Measurements from ENCODE around the gene THRA.

THRA gene

DNA sequence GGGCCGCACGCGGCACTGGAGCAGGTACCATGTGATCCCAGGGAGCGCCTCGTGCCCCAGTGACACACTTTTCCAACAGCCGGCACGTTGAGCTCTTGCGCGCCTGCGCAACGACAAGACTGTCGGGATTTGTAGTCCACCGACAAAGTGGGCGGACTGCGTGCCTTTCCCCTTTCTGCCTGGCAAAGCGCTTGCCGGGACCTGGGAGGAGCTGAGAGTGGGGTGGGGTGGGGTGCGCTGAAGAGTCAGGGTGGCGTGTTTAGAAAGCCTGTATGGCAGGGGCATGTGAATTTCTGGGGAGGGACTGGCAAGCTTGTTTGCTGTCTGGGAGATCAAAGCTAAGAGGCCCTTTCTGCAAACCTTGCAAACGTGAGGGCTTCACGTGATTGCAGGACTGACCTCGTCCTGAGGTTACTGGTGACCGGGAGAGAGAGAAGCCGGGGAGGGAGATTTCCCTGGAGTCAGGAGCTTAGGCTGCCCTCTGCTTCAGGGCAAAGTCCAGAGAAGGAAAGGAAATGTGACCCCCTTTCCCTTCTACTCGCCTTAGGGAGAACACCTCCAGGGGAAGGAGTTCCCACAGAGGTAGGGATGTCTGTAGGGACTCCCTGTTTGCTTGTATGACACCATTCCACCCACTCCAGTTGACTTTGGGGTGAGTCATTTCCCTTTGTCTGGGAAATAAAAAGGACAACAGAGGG, 38.1 kb downstream of the THRA start:
- peak overlapping the region; percentile 81 for H3K4me3 ChIP-seq (ENCODE audit: low read depth, low read length)
- DNase-seq (ENCODE audit: low read depth), result peak; percentile 96
- TF ChIP-seq, protein P1, sequence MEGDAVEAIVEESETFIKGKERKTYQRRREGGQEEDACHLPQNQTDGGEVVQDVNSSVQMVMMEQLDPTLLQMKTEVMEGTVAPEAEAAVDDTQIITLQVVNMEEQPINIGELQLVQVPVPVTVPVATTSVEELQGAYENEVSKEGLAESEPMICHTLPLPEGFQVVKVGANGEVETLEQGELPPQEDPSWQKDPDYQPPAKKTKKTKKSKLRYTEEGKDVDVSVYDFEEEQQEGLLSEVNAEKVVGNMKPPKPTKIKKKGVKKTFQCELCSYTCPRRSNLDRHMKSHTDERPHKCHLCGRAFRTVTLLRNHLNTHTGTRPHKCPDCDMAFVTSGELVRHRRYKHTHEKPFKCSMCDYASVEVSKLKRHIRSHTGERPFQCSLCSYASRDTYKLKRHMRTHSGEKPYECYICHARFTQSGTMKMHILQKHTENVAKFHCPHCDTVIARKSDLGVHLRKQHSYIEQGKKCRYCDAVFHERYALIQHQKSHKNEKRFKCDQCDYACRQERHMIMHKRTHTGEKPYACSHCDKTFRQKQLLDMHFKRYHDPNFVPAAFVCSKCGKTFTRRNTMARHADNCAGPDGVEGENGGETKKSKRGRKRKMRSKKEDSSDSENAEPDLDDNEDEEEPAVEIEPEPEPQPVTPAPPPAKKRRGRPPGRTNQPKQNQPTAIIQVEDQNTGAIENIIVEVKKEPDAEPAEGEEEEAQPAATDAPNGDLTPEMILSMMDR (IDR thresholded peaks at IDR 0.05; ENCODE audit: insufficient read depth, low read depth, low read length, missing control alignments), result no peak

DNA sequence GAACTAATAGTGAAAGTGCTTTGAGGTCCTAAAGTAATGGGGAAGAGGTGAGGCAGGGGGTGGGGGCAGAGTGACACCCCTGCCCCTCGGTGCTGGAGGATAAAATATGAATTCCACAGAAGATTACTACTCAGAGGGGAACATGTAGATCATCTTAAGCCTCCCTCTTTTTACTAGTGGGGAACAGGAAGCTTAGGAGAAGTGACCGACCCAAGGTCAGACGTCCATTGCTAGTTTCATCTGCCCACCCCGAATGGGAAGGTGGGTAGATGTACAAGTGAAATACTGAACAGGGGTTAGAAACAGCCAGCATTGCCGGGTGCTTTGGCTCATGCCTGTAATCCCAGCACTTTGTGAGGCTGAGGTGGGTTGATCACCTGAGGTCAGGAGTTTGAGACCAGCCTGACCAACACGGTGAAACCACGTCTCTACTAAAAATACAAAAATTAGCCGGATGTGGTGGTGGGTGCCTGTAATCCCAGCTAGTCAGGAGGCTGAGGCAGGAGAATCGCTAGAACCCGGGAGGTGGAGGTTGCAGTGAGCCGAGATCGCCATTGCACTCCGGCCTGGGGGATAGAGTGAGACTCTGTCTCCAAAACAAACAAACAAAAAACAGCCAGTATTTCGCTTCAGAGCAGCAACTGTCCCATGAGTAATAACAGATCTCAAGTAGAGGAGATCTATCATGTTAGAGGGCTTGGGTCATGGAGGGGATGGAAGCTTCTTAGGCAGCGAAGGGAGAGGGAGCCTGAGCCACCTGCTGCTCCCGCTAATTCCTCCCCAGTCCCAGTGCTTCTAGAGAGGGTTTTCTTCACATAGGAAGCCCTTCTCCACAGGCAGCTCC, 38.8 kb downstream of the THRA start:
- TF ChIP-seq, protein P1 (IDR thresholded peaks at IDR 0.05; ENCODE audit: insufficient read depth, low read depth, low read length, missing control alignments), result no peak
- no peak overlapping the region for H3K4me3 ChIP-seq (ENCODE audit: low read depth, low read length)
- DNase-seq (ENCODE audit: low read depth), result no peak

DNA sequence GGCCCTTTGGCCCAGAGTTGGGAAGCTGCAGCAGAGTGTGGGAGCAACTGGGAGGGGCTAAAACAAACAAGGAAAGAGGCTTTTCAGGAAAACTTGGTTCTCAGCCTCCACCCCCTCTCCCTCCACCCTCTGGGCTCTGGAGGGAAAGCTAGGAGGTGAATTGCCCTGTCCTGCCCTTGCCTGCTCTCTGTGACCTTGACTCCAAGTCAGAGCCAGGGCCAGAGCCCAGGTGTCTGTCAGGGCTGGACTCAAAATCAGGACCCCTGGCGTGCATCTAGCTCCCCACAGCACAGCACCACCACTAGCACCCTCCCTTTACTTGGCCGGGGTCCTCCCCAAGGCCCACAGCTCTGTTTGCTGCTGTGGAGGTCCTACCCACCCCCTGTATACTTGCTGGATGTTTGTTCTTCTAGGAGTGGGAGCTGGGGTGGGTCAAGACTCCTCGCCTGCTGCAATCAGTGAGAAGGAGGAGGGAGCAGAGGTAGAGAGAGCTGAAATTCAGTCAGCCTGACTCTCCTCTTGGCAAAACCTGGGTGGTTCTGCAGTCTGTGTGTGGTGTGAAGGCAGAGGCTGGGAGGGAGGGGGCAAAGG, 40.4 kb downstream of the THRA start:
- H3K4me3 ChIP-seq (ENCODE audit: low read depth, low read length), result no peak overlapping the region
- DNase-seq (ENCODE audit: low read depth), result no peak
- TF ChIP-seq, protein P1 (IDR thresholded peaks at IDR 0.05; ENCODE audit: insufficient read depth, low read depth, low read length, missing control alignments), result no peak

DNA sequence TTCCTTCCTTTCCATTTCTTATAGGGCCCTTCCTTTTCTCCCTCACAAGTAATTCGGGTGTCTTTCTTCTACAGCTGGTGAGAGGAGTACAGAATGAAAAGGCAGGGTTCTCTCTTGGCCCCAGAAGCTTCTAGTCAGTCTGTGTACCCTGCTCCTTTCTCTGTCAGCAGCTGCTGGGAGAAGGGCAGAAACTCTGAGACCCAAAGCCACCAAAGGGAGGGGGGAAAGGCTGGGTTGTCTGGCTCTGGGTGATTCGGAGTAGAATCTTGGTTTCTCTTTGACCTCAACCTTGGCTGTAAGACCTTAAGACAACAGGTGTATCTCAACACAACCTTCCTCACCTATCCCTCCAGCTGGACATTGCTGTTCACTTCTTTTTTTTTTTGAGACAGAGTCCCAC, 40.9 kb downstream of the THRA start:
- DNase-seq (ENCODE audit: low read depth), result peak; percentile 70
- no peak overlapping the region for H3K4me3 ChIP-seq (ENCODE audit: low read depth, low read length)
- TF ChIP-seq, protein P1 (IDR thresholded peaks at IDR 0.05; ENCODE audit: insufficient read depth, low read depth, low read length, missing control alignments), result no peak

DNA sequence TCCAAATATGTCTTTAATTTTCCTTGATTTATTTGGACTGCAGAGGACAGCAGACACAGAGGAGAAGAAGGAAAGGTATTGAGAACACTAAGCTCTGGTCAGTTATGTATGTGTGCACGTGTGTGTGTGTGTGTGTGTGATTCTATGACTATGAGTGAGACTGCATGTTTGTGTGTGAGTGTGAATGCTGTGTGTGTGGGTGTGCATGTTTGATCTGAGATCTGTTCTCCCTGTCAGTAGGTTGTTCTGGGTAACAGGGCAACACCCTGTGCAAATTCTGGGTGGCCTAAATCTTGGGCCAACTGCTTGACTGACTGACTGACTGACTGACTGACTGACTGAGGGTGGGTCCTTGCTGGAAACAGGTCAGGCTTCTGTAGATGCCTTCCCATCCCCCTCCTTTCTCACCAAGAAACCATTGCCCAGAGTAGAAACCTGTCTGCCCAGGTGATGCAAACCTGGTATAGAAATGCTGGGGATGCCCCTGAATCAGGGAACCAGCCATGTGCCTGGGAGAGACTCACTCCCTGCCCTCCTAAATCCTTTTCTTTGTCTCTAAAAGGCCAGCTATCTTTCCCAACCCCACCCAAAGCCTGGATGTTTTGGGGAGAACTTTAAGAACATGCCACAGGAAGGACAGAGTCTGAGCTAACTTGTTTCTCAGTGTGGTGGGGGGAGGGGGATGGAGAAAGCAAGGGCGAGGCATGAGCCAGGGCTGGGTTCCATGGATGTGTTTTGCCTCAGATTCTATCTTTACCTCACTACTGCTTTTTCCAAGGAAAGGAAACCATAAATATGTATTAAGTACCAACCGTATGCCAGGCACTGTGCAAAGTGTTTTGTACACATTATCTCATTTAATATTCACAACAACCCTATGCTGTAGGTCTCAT, 42.1 kb downstream of the THRA start:
- peak; percentile 43 for DNase-seq (ENCODE audit: low read depth)
- H3K4me3 ChIP-seq (ENCODE audit: low read depth, low read length), result no peak overlapping the region
- TF ChIP-seq, protein P1 (IDR thresholded peaks at IDR 0.05; ENCODE audit: insufficient read depth, low read depth, low read length, missing control alignments), result no peak
